K562 (cell line): ENCODE data around the gene UBXN11. TPM values are rescaled to one million over a fixed set of nuclear protein-coding genes. Genes with fewer than 3 reads are reported as not detected.

Experiments used
- ARID4B ChIP-seq: sonication (generic); formaldehyde crosslinking; IDR thresholded peaks from 2 replicates; pipeline ENCODE4 v1.8.0; 2022; ENCODE audit warnings: mild to moderate bottlenecking, missing genetic modification reagents
- CHCHD3 ChIP-seq: fragments of 250-450 bp; sonication (Bioruptor Pico); IDR thresholded peaks from 2 replicates; pipeline ENCODE4 v2.1.2; 2022; ENCODE audit warnings: mild to moderate bottlenecking
- ETV5 ChIP-seq: sonication (generic); formaldehyde crosslinking; IDR thresholded peaks from 2 replicates; pipeline ENCODE4 v1.4.0; 2020; ENCODE audit warnings: low read depth, mild to moderate bottlenecking, missing genetic modification reagents
- HSF4 ChIP-seq: fragments of 250-450 bp; sonication (Bioruptor Pico); IDR thresholded peaks from 2 replicates; pipeline ENCODE4 v2.1.2; 2022; ENCODE audit warnings: mild to moderate bottlenecking, moderate library complexity, borderline replicate concordance
- MYNN ChIP-seq, 2 experiments: sonication (generic); formaldehyde crosslinking in 1 of 2; IDR thresholded peaks; 2 replicates each; pipeline versions ENCODE4 v1.5.0 to v1.6.1; 2016 to 2020; ENCODE audit warnings: antibody characterized with exemption in 1 of 2, missing genetic modification reagents in 1 of 2
- TFAP4 ChIP-seq: sonication (generic); formaldehyde crosslinking; IDR thresholded peaks from 2 replicates; pipeline ENCODE4 v1.8.0; 2022; ENCODE audit warnings: missing genetic modification reagents, mild to moderate bottlenecking, moderate library complexity, borderline replicate concordance
- TGIF2 ChIP-seq: sonication (generic); formaldehyde crosslinking; IDR thresholded peaks from 2 replicates; pipeline ENCODE4 v1.8.1; 2022; ENCODE audit warnings: mild to moderate bottlenecking, missing genetic modification reagents, moderate library complexity
- TRIM25 ChIP-seq: fragments of 450-650 bp; IDR thresholded peaks from 2 replicates; pipeline ENCODE4 v1.7.0; 2016; ENCODE audit warnings: borderline replicate concordance
- TRIM28 ChIP-seq: fragments of 450-650 bp; IDR thresholded peaks from 2 replicates; pipeline ENCODE4 v1.6.1; 2017
- ZBTB11 ChIP-seq, 3 experiments: fragments of 200-800 bp in 1 of 3; fragments of 250-450 bp in 1 of 3; fragments of 450-650 bp in 1 of 3; sonication (Bioruptor Pico) in 1 of 3; sonication (Bioruptor generic) in 1 of 3; formaldehyde crosslinking in 1 of 3; IDR thresholded peaks; 2 replicates each; pipeline versions ENCODE4 v1.6.1 to v1.8.0; 2016 to 2022; ENCODE audit warnings: mild to moderate bottlenecking in 2 of 3, missing genetic modification characterization in 2 of 3, missing compliant biosample characterization in 1 of 3, moderate library complexity in 1 of 3
- ZFP30 ChIP-seq: fragments of 250-450 bp; sonication (Bioruptor Pico); IDR thresholded peaks from 2 replicates; pipeline ENCODE4 v1.8.0; 2022; ENCODE audit warnings: moderate library complexity, mild to moderate bottlenecking, inconsistent platforms, borderline replicate concordance
- ZNF512 ChIP-seq: IDR thresholded peaks from 2 replicates; pipeline ENCODE4 v1.6.1; 2016; ENCODE audit warnings: missing genetic modification characterization, missing compliant biosample characterization
- polyA plus RNA-seq, 8 experiments: library from polyadenylated mRNA; depleted of rRNA in 4 of 8; stranded (reverse) in 5 of 8; unstranded in 3 of 8; fragments of >200 nt; fragmentation: Nextera tagmentation in 2 of 8; fragmentation: Illumina TruSeq in 1 of 8; extraction: Ambion mirVana in 2 of 8; extraction: Trizol in 1 of 8; gene quantifications; 2 replicates each; pipeline versions ENCODE4 v1.2.1 to v1.2.3, GENCODE V29; 2011 to 2014; ENCODE audit warnings: inconsistent platforms in 1 of 8, missing spikeins in 1 of 8
- total RNA-seq, 7 experiments: library from RNA; depleted of rRNA in 6 of 7; stranded (reverse); fragments of >200 nt in 6 of 7; fragmentation: Illumina TruSeq in 2 of 7; extraction: Trizol in 2 of 7; gene quantifications; 2 replicates each; pipeline versions ENCODE4 v1.2.1 to v1.2.3, GENCODE V29; 2011 to 2021; ENCODE audit warnings: low replicate concordance in 1 of 7

Gene UBXN11
- total and polyA plus RNA-seq, 9 of the 15 experiments (the other 6 are each of a cell fraction or from before 2014, with no cell fraction given) = 0.48 to 34.3 (median 11.3) TPM

GRCh38 chr1:26275580-26276431, 30.6 kb downstream of the UBXN11 start (continued):
- TF ChIP-seq ARID4B (CRISPR knock-in tag) (no peak), ZFP30 (no peak), TGIF2 (CRISPR knock-in tag) (no peak), CHCHD3 (no peak), HSF4 (CRISPR knock-in tag) (peak; percentile 28; the same call in 1 of the 2 replicates), ZNF512 (tag) (peak; percentile 21; the same call in 1 of the 2 replicates), TRIM28 (no peak), TRIM25 (no peak), ETV5 (no peak), MYNN (IDR thresholded peaks at IDR 0.05) (peak; percentile 93), MYNN (CRISPR knock-in tag; IDR thresholded peaks at IDR 0.05) (no peak), ZBTB11 (CRISPR knock-in tag; IDR thresholded peaks at IDR 0.05) (peak in 1 of 3 experiments; percentile 29; a peak in 1 of 6 replicates), TFAP4 (CRISPR knock-in tag) (no peak; the same call in 1 of the 2 replicates)
